Stimulated activated CD8-positive, alpha-beta memory T cell treated with anti-CD3 and anti-CD28 coated beads, Interleukin-4, amount 100 ng/mL, for 48 hours (primary cell): ENCODE results near the gene IPO4.
A peak's percentile ranks its signal among the peaks of the same experiment; 100 is the strongest.

Experiments
- DNase-seq: peaks from one replicate; pipeline ENCODE4 v3.0.0-alpha.2; 2020

IPO4 gene

GRCh38 chr14:24172261-24172860 is 16.3 kb downstream of the IPO4 start:
- no peak for DNase-seq

- peak; percentile 84 for DNase-seq
Observed at GRCh38 chr14:24171422-24172260, 17.0 kb downstream of the IPO4 start, which contains the start of gene REC8. Gene REC8 (plus strand): TSS chr14:24172080. CDS start chr14:24172553, 473 bp downstream.

- DNase-seq: no peak
Observed at GRCh38 chr14:24167469-24168114, 21.0 kb downstream of the IPO4 start.

GRCh38 chr14:24165785-24166184 is 22.8 kb downstream of the IPO4 start:
- no peak for DNase-seq

GRCh38 chr14:24164518-24164991 is 24.1 kb downstream of the IPO4 start:
- DNase-seq: no peak

- DNase-seq: no peak
Observed at GRCh38 chr14:24162093-24162492, 26.5 kb downstream of the IPO4 start.

GRCh38 chr14:24160850-24161804 is 27.5 kb downstream of the IPO4 start, which contains the start of gene IRF9:
Gene IRF9 (plus strand): TSS chr14:24161265. CDS start chr14:24162145, 880 bp downstream.
- peak; percentile 100 for DNase-seq

GRCh38 chr14:24160499-24160849 is 28.1 kb downstream of the IPO4 start:
- no peak for DNase-seq

- DNase-seq: no peak
Observed at GRCh38 chr14:24159777-24160498, 28.7 kb downstream of the IPO4 start.

GRCh38 chr14:24157331-24157730 is 31.3 kb downstream of the IPO4 start:
- DNase-seq: no peak

GRCh38 chr14:24156840-24157239 is 31.8 kb downstream of the IPO4 start:
- no peak for DNase-seq

- DNase-seq: no peak
Observed at GRCh38 chr14:24155100-24155499, 33.5 kb downstream of the IPO4 start.

GRCh38 chr14:24151404-24152080 is 37.1 kb downstream of the IPO4 start:
- DNase-seq: no peak

- no peak for DNase-seq
Observed at GRCh38 chr14:24150993-24151392, 37.6 kb downstream of the IPO4 start.

GRCh38 chr14:24150567-24150966 is 38.0 kb downstream of the IPO4 start:
- no peak for DNase-seq

- DNase-seq: no peak
Observed at GRCh38 chr14:24150061-24150460, 38.6 kb downstream of the IPO4 start.

- DNase-seq: no peak
Observed at GRCh38 chr14:24149302-24149969, 39.2 kb downstream of the IPO4 start.

GRCh38 chr14:24147761-24148428 is 40.7 kb downstream of the IPO4 start:
- no peak for DNase-seq

- peak; percentile 98 for DNase-seq
Observed at GRCh38 chr14:24146978-24147760, 41.4 kb downstream of the IPO4 start, which contains the start of gene RNF31. Gene RNF31 (plus strand): TSS chr14:24147498. CDS start chr14:24147699, 201 bp downstream.
